Ovary (tissue), 9 donors: ENCODE data around the gene TMEM200A. TPM values are rescaled to one million over a fixed set of nuclear protein-coding genes. Genes with fewer than 3 reads are reported as not detected.

Source experiments
- DNase-seq, 5 donors: peaks; one replicate each; pipeline ENCODE4 v3.0.0-alpha.2; 2019 to 2020
- H3K27ac ChIP-seq, 2 donors: fragments of 200-600 bp; one replicate each; pipeline versions ENCODE4 v1.5.1 to v1.8.0; 2019 to 2022
- H3K27me3 ChIP-seq: fragments of 200-600 bp; one replicate; pipeline ENCODE4 v1.8.0; 2022
- H3K36me3 ChIP-seq: fragments of 200-600 bp; sonication (generic); one replicate; pipeline ENCODE4 v1.5.1; 2019
- H3K4me1 ChIP-seq: one replicate; pipeline ENCODE4 v1.8.1; 2013; ENCODE audit warnings: mild to moderate bottlenecking, moderate library complexity; ENCODE audit not compliant: insufficient read depth
- H3K4me3 ChIP-seq: fragments of 200-600 bp; sonication (generic); one replicate; pipeline ENCODE4 v1.5.1; 2017
- H3K9me3 ChIP-seq, 2 donors: fragments of 200-600 bp in 1 of 2; sonication (generic) in 1 of 2; one replicate each; pipeline versions ENCODE4 v1.5.1 to v1.8.1; 2013 to 2019; ENCODE audit warnings: mild to moderate bottlenecking in 1 of 2, moderate library complexity in 1 of 2
- EP300 ChIP-seq: sonication (generic); formaldehyde crosslinking; IDR thresholded peaks from one replicate; pipeline ENCODE4 v1.6.1; 2017; ENCODE audit warnings: antibody characterized with exemption
- POLR2A ChIP-seq: fragments of 450-650 bp; IDR thresholded peaks from one replicate; pipeline ENCODE4 v1.6.1; 2017; ENCODE audit warnings: antibody characterized with exemption, mild to moderate bottlenecking, moderate library complexity
- WGBS, 3 donors: extraction: QIAGEN DNeasy Blood & Tissue Kit in 1 of 3; methylation state at CpG; one replicate each; pipeline versions ENCODE4 v1.1.5 to v1.1.7; 2013 to 2017; 5-methylcytosine and 5-hydroxymethylcytosine counted together
- intact Hi-C, 4 donors: fragments of 100-400 bp; cut with DNase I; formaldehyde crosslinking; loops; one replicate each; pipeline versions ENCODE4 v1.11.0 to v1.15.1; 2022 to 2023
- polyA plus RNA-seq, 2 donors: library from polyadenylated mRNA; stranded (reverse); fragments of 200-250 nt in 1 of 2; fragments of 350-450 nt in 1 of 2; fragmentation: Illumina TruSeq in 1 of 2; extraction: RNeasy Lipid Tissue Mini Kit (QIAGEN cat#74804) in 1 of 2; gene quantifications; one replicate each; pipeline ENCODE4 v1.2.3, GENCODE V29; 2013 to 2014
- total RNA-seq, 7 donors: library from RNA; depleted of rRNA in 2 of 7; stranded (reverse); fragments of >200 nt in 2 of 7; fragmentation: NEBNext Ultra II Directional in 3 of 7; extraction: Animal tissue kit (Norgen Biotek cat#: 25700) in 3 of 7; gene quantifications; one replicate each; pipeline versions ENCODE4 v1.1.0 to v1.2.4, GENCODE V29; 2016 to 2023
- TF ChIP-seq, protein P1 (sequence below), 3 donors: fragments of 450-650 bp in 2 of 3; fragments of 200-600 bp in 1 of 3; IDR thresholded peaks; one replicate each; pipeline versions ENCODE4 v1.5.1 to v1.8.0; 2016 to 2022; ENCODE audit warnings: antibody characterized with exemption in 3 of 3, mild to moderate bottlenecking in 1 of 3
- donor health status: DM: no; HTN: no; CAD: no; lungs with moderate emphysema.
- donor health status: DM: no; HTN: no; CAD: no.
- donor health status: Bipolar disorder and iron deficiency.
- donor health status: DM: yes; HTN: yes; CAD: no.
- donor health status: DM: no; HTN: no; CAD: no.
- donor health status: DM: yes; HTN: yes; CAD: no.

Gene TMEM200A
- total and polyA plus RNA-seq, 9 donors = 8.2 to 32.5 (median 17.7) TPM

GRCh38 chr6:130466052-130466747 is 100.4 kb downstream of the TMEM200A start:
- intact Hi-C loops = no loop called here
- H3K36me3 ChIP-seq = no peaks in the 10 kb centered on the region
- H3K27ac ChIP-seq = no peak overlapping the region
- H3K4me3 ChIP-seq = no peak overlapping the region
- H3K4me1 ChIP-seq = no peaks in the 10 kb centered on the region
- no peaks in the 10 kb centered on the region for H3K27me3 ChIP-seq
- WGBS, 3 donors = 59 to 78% (median 70%) methylated on average over 9 of the region's 9 CpGs
- DNase-seq = no peak
- TF ChIP-seq EP300 (no peak), POLR2A (no peak)
- TF ChIP-seq, protein P1, sequence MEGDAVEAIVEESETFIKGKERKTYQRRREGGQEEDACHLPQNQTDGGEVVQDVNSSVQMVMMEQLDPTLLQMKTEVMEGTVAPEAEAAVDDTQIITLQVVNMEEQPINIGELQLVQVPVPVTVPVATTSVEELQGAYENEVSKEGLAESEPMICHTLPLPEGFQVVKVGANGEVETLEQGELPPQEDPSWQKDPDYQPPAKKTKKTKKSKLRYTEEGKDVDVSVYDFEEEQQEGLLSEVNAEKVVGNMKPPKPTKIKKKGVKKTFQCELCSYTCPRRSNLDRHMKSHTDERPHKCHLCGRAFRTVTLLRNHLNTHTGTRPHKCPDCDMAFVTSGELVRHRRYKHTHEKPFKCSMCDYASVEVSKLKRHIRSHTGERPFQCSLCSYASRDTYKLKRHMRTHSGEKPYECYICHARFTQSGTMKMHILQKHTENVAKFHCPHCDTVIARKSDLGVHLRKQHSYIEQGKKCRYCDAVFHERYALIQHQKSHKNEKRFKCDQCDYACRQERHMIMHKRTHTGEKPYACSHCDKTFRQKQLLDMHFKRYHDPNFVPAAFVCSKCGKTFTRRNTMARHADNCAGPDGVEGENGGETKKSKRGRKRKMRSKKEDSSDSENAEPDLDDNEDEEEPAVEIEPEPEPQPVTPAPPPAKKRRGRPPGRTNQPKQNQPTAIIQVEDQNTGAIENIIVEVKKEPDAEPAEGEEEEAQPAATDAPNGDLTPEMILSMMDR (IDR thresholded peaks at IDR 0.05) = no peak
- no peaks in the 10 kb centered on the region for H3K9me3 ChIP-seq

DNA sequence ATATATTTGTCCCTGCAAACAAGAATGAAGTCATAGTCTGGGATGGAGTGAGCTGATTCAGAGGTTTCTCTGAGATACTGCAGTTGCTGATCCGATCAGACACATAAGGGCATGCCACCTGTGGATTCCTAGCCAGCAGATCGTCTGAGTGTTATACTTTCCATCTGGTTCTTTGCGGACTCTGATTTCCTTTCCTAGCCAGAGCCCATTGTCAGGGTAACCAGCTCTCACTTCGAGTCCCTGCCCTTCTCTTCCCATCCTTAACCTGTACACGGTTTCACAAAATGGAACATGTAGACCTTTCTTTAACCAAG is 100.9 kb downstream of the TMEM200A start:
- H3K27ac ChIP-seq = no peak overlapping the region
- H3K4me3 ChIP-seq = no peak overlapping the region
- no peaks in the 10 kb centered on the region for H3K36me3 ChIP-seq
- TF ChIP-seq, protein P1 (IDR thresholded peaks at IDR 0.05) = no peak
- TF ChIP-seq EP300 (no peak), POLR2A (no peak)
- H3K9me3 ChIP-seq = no peaks in the 10 kb centered on the region
- no peak for DNase-seq
- intact Hi-C loops = no loop called here
- WGBS, 3 donors = 72 to 77% (median 76%) methylated on average over 5 of the region's 5 CpGs
- no peaks in the 10 kb centered on the region for H3K27me3 ChIP-seq
- H3K4me1 ChIP-seq = no peaks in the 10 kb centered on the region

GRCh38 chr6:130467146-130468050 is 101.6 kb downstream of the TMEM200A start:
- Histone ChIP-seq H3K9me3 (no peaks in the 10 kb centered on the region), H3K36me3 (no peaks in the 10 kb centered on the region), H3K27me3 (no peaks in the 10 kb centered on the region), H3K4me3 (no peak overlapping the region), H3K27ac (no peak overlapping the region), H3K4me1 (no peaks in the 10 kb centered on the region)
- TF ChIP-seq, protein P1 (IDR thresholded peaks at IDR 0.05) = no peak
- no peak for TF ChIP-seq POLR2A
- no peak for TF ChIP-seq EP300
- DNase-seq = no peak
- 95 to 97% (median 96%) methylated on average over 1 of the region's 1 CpG for WGBS, 3 donors
- intact Hi-C loops = no loop called here

GRCh38 chr6:130470766-130471165 is 104.9 kb downstream of the TMEM200A start:
- no peak overlapping the region for H3K4me3 ChIP-seq
- H3K4me1 ChIP-seq = no peaks in the 10 kb centered on the region
- H3K27me3 ChIP-seq = no peaks in the 10 kb centered on the region
- TF ChIP-seq POLR2A (no peak), EP300 (no peak)
- TF ChIP-seq, protein P1 (IDR thresholded peaks at IDR 0.05) = no peak
- intact Hi-C loops = no loop called here
- no peaks in the 10 kb centered on the region for H3K9me3 ChIP-seq
- WGBS, 3 donors = 75 to 84% (median 76%) methylated on average over 7 of the region's 7 CpGs
- DNase-seq = no peak
- no peaks in the 10 kb centered on the region for H3K36me3 ChIP-seq
- H3K27ac ChIP-seq = no peak overlapping the region
